Measurements from ENCODE around the gene KIAA1586.
"Not testable (repeated sequence)": the region's sequence is repeated elsewhere in the genome, so short reads cannot be mapped to it uniquely, and the experiment has no call there.

Gene KIAA1586

GRCh38 chr6:57046332-57047256 is at the start of gene KIAA1586:
TSS of gene KIAA1586 (plus strand) at chr6:57046693. CDS start at chr6:57046756, 63 bp downstream.
- peak; percentile 86 for DNase-seq (ENCODE audit: low read depth)

GRCh38 chr6:56999049-56999448 is 47.4 kb upstream of the KIAA1586 start:
- no peak for DNase-seq (ENCODE audit: low read depth)

GRCh38 chr6:56999748-57000147 is 46.7 kb upstream of the KIAA1586 start:
- DNase-seq (ENCODE audit: low read depth) = not testable (repeated sequence)

- no peak for DNase-seq (ENCODE audit: low read depth)
Observed at GRCh38 chr6:57002197-57002596, 44.3 kb upstream of the KIAA1586 start.

- DNase-seq (ENCODE audit: low read depth) = no peak
Observed at GRCh38 chr6:57004292-57004691, 42.2 kb upstream of the KIAA1586 start.

GRCh38 chr6:57006101-57006500 is 40.4 kb upstream of the KIAA1586 start:
- no peak for DNase-seq (ENCODE audit: low read depth)

GRCh38 chr6:57008069-57008468 is 38.4 kb upstream of the KIAA1586 start:
- DNase-seq (ENCODE audit: low read depth) = not testable (repeated sequence)

GRCh38 chr6:57013521-57013926 is 33.0 kb upstream of the KIAA1586 start:
- DNase-seq (ENCODE audit: low read depth) = peak; percentile 80

GRCh38 chr6:57017069-57017468 is 29.4 kb upstream of the KIAA1586 start:
- DNase-seq (ENCODE audit: low read depth) = peak; percentile 18

GRCh38 chr6:57017841-57018240 is 28.7 kb upstream of the KIAA1586 start:
- DNase-seq (ENCODE audit: low read depth) = no peak

GRCh38 chr6:57019434-57019833 is 27.1 kb upstream of the KIAA1586 start:
- no peak for DNase-seq (ENCODE audit: low read depth)

- DNase-seq (ENCODE audit: low read depth) = peak; percentile 53
Observed at GRCh38 chr6:57021086-57021720, 25.3 kb upstream of the KIAA1586 start.

GRCh38 chr6:57024321-57024720 is 22.2 kb upstream of the KIAA1586 start:
- no peak for DNase-seq (ENCODE audit: low read depth)

GRCh38 chr6:57024775-57025174 is 21.7 kb upstream of the KIAA1586 start:
- DNase-seq (ENCODE audit: low read depth) = no peak

GRCh38 chr6:57026001-57026400 is 20.5 kb upstream of the KIAA1586 start:
- peak; percentile 21 for DNase-seq (ENCODE audit: low read depth)

- DNase-seq (ENCODE audit: low read depth) = no peak
Observed at GRCh38 chr6:57027301-57027700, 19.2 kb upstream of the KIAA1586 start.

GRCh38 chr6:57029213-57029612 is 17.3 kb upstream of the KIAA1586 start:
- no peak for DNase-seq (ENCODE audit: low read depth)

- DNase-seq (ENCODE audit: low read depth) = no peak
Observed at GRCh38 chr6:57033228-57033627, 13.3 kb upstream of the KIAA1586 start.

- no peak for DNase-seq (ENCODE audit: low read depth)
Observed at GRCh38 chr6:57035549-57035948, 10.9 kb upstream of the KIAA1586 start.

- no peak for DNase-seq (ENCODE audit: low read depth)
Observed at GRCh38 chr6:57038906-57039305, 7.6 kb upstream of the KIAA1586 start.

GRCh38 chr6:57040011-57040410 is 6.5 kb upstream of the KIAA1586 start:
- DNase-seq (ENCODE audit: low read depth) = peak; percentile 4

GRCh38 chr6:57044061-57044460 is 2.4 kb upstream of the KIAA1586 start:
- not testable (repeated sequence) for DNase-seq (ENCODE audit: low read depth)

- no peak for DNase-seq (ENCODE audit: low read depth)
Observed at GRCh38 chr6:57044568-57044967, 1.9 kb upstream of the KIAA1586 start.

All from amniotic epithelial cell (primary cell).